Keratinocyte (primary cell): ENCODE results near the gene ACOX2. TPM values are rescaled to one million over a fixed set of nuclear protein-coding genes. Genes with fewer than 3 reads are reported as not detected.

Experiments used
- DNase-seq: peaks from one replicate; pipeline ENCODE4 v3.0.0-alpha.2; 2011; ENCODE audit warnings: low read depth, missing footprints, low spot score
- FAIRE-seq: peaks from 2 replicates; lab custom pipeline; 2011; peaks lifted over from hg19 to GRCh38; lab: Jason Lieb, UNC
- H2AFZ ChIP-seq: 2 replicates; pipeline ENCODE4 v1.6.0; 2012; ENCODE audit warnings: low read length, control low read depth, inconsistent platforms; ENCODE audit not compliant: control insufficient read depth
- H3K27ac ChIP-seq: 2 replicates; pipeline ENCODE4 v1.5.1; 2011; ENCODE audit warnings: low read length; ENCODE audit not compliant: control insufficient read depth, insufficient read depth
- H3K27me3 ChIP-seq: 3 replicates; pipeline ENCODE4 v1.6.0; 2011; ENCODE audit warnings: low read length; ENCODE audit not compliant: control insufficient read depth, insufficient read depth; ENCODE audit errors: extremely low read depth
- H3K36me3 ChIP-seq, 2 experiments: 2 replicates in 1 of 2; 3 replicates in 1 of 2; pipeline ENCODE4 v1.5.1; 2011; ENCODE audit warnings: low read length in 2 of 2, mild to moderate bottlenecking in 1 of 2; ENCODE audit not compliant: control insufficient read depth in 2 of 2, insufficient read depth in 2 of 2; ENCODE audit errors: extremely low read depth in 1 of 2
- H3K4me1 ChIP-seq: 3 replicates; pipeline ENCODE4 v1.5.1; 2011; ENCODE audit warnings: low read length; ENCODE audit not compliant: control insufficient read depth, insufficient read depth; ENCODE audit errors: extremely low read depth
- H3K4me2 ChIP-seq: 3 replicates; pipeline ENCODE4 v1.6.0; 2011; ENCODE audit warnings: low read depth, low read length; ENCODE audit not compliant: control insufficient read depth, insufficient read depth; ENCODE audit errors: extremely low read depth
- H3K4me3 ChIP-seq, 3 experiments: fragments of 200-600 bp in 1 of 3; sonication (generic) in 1 of 3; 2 replicates in 2 of 3; 3 replicates in 1 of 3; pipeline ENCODE4 v1.5.1; 2011 to 2016; ENCODE audit warnings: low read length in 3 of 3, mild to moderate bottlenecking in 3 of 3, control low read depth in 2 of 3, inconsistent platforms in 1 of 3, low read depth in 1 of 3, mixed read lengths in 1 of 3, mixed run types in 1 of 3, moderate library complexity in 1 of 3; ENCODE audit not compliant: control insufficient read depth in 2 of 3, insufficient read depth in 2 of 3; ENCODE audit errors: extremely low read depth in 1 of 3
- H3K79me2 ChIP-seq: 2 replicates; pipeline ENCODE4 v1.6.0; 2012; ENCODE audit warnings: low read length; ENCODE audit not compliant: control insufficient read depth, insufficient read depth
- H3K9ac ChIP-seq: 3 replicates; pipeline ENCODE4 v1.6.0; 2011; ENCODE audit warnings: low read length; ENCODE audit not compliant: control insufficient read depth, insufficient read depth; ENCODE audit errors: extremely low read depth
- H3K9me1 ChIP-seq: 3 replicates; pipeline ENCODE4 v1.6.0; 2011; ENCODE audit warnings: low read length; ENCODE audit not compliant: control insufficient read depth, insufficient read depth; ENCODE audit errors: extremely low read depth
- H3K9me3 ChIP-seq: 2 replicates; pipeline ENCODE4 v1.5.1; 2012; ENCODE audit warnings: low read depth, low read length; ENCODE audit not compliant: control insufficient read depth
- H4K20me1 ChIP-seq: 3 replicates; pipeline ENCODE4 v1.6.0; 2011; ENCODE audit warnings: low read length; ENCODE audit not compliant: control insufficient read depth, insufficient read depth; ENCODE audit errors: extremely low read depth
- CTCF ChIP-seq, 3 experiments: IDR thresholded peaks in 1 of 3; conservative IDR thresholded peaks in 1 of 3; optimal IDR thresholded peaks in 1 of 3; 2 replicates in 2 of 3; 3 replicates in 1 of 3; pipeline versions ENCODE3 to v1.5.1; 2011; ENCODE audit warnings: low read length in 3 of 3, mild to moderate bottlenecking in 3 of 3, moderate library complexity in 2 of 3, control low read depth in 1 of 3, inconsistent platforms in 1 of 3; ENCODE audit not compliant: insufficient read depth in 2 of 3; ENCODE audit errors: extremely low read depth in 1 of 3
- EZH2 ChIP-seq: IDR thresholded peaks from one replicate; pipeline ENCODE4 v1.6.1; 2012; ENCODE audit warnings: inconsistent platforms, mild to moderate bottlenecking, low read length, moderate library complexity
- dilution Hi-C: fragments of 300-500 bp; cut with MboI; formaldehyde crosslinking; loops from one replicate; pipeline ENCODE4 v1.7.0; 2020; ENCODE audit warnings: low sequenced_read_pairs; ENCODE audit not compliant: extremely low pct_ligation_motif_present
- polyA plus RNA-seq, 5 experiments: library from polyadenylated mRNA; depleted of rRNA in 3 of 5; stranded (reverse) in 3 of 5; stranded (forward) in 1 of 5; unstranded in 1 of 5; fragments of >200 nt; gene quantifications; 1 replicate in 1 of 5; 2 replicates in 3 of 5; 3 replicates in 1 of 5; pipeline versions ENCODE4 v1.2.1 to v1.2.3, GENCODE V29; 2011 to 2012; ENCODE audit warnings: missing spikeins in 2 of 5, low read depth in 1 of 5, low replicate concordance in 1 of 5

The ACOX2 gene
- polyA plus RNA-seq, 1 donor (not counting 4 experiments of a cell fraction or from before 2014, with no cell fraction given), result 0.20 TPM

GRCh38 chr3:58569287-58570001 is 32.5 kb upstream of the ACOX2 start:
- FAIRE-seq (no peak), DNase-seq (no peak)
- H3K9me3 ChIP-seq, result no peaks in the 10 kb centered on the region
- peaks cover 8% of the 10 kb centered on the region for H3K4me1 ChIP-seq
- no peak overlapping the region for H3K4me3 ChIP-seq
- no peaks in the 10 kb centered on the region for H4K20me1 ChIP-seq
- no peak overlapping the region for H3K27ac ChIP-seq
- no peak overlapping the region for H3K9ac ChIP-seq
- no peak for TF ChIP-seq CTCF (optimal IDR thresholded peaks at IDR 0.05 in 1 of 3, IDR thresholded peaks at IDR 0.05 in 1 of 3, conservative IDR thresholded peaks at IDR 0.05 in 1 of 3; ENCODE audit: extremely low read depth in 1 of 3, insufficient read depth in 2 of 3, low read length in 3 of 3)
- no peak for TF ChIP-seq EZH2
- no peak overlapping the region for H3K4me2 ChIP-seq
- no peaks in the 10 kb centered on the region for H3K9me1 ChIP-seq
- H3K79me2 ChIP-seq, result no peaks in the 10 kb centered on the region
- no peak overlapping the region for H2AFZ ChIP-seq
- no peaks in the 10 kb centered on the region for H3K27me3 ChIP-seq
- dilution Hi-C loops, result no loop called here
- no peaks in the 10 kb centered on the region for H3K36me3 ChIP-seq

- FAIRE-seq (peak; percentile 83), DNase-seq (no peak)
- no peaks in the 10 kb centered on the region for H3K36me3 ChIP-seq
- H3K27me3 ChIP-seq, result no peaks in the 10 kb centered on the region
- no peaks in the 10 kb centered on the region for H3K79me2 ChIP-seq
- H3K9me3 ChIP-seq, result no peaks in the 10 kb centered on the region
- peak overlapping the region; percentile 17 for H3K4me2 ChIP-seq
- H3K27ac ChIP-seq, result no peak overlapping the region
- H3K4me1 ChIP-seq, result peaks cover 14% of the 10 kb centered on the region
- peak; percentile 91 to 95 (median 93) for TF ChIP-seq CTCF (optimal IDR thresholded peaks at IDR 0.05 in 1 of 3, IDR thresholded peaks at IDR 0.05 in 1 of 3, conservative IDR thresholded peaks at IDR 0.05 in 1 of 3; ENCODE audit: extremely low read depth in 1 of 3, insufficient read depth in 2 of 3, low read length in 3 of 3)
- TF ChIP-seq EZH2, result no peak
- H3K9me1 ChIP-seq, result no peaks in the 10 kb centered on the region
- H4K20me1 ChIP-seq, result no peaks in the 10 kb centered on the region
- no peak overlapping the region for H3K4me3 ChIP-seq
- H3K9ac ChIP-seq, result no peak overlapping the region
- dilution Hi-C loops, result no loop called here
- no peak overlapping the region for H2AFZ ChIP-seq
These were observed 31.7 kb upstream of the ACOX2 start for GRCh38 chr3:58568572-58569286.
